AML-193 (cell line): ENCODE results near the gene ZNF525.
"Not testable (repeated sequence)": the region's sequence is repeated elsewhere in the genome, so short reads cannot be mapped to it uniquely, and the experiment has no call there.

Source experiments
- DNase-seq, 2 experiments: peaks; one replicate each; lab custom pipeline; 2025; lab: John Stamatoyannopoulos, UW

The ZNF525 gene

GRCh38 chr19:53365134-53365898 is at the start of gene ZNF525:
ZNF525 (plus strand) TSS chr19:53365705; CDS start chr19:53372282, 6,577 bp downstream.
- DNase-seq: peak; percentile 75 to 78

GRCh38 chr19:53328967-53329366 is 36.5 kb upstream of the ZNF525 start:
- DNase-seq: no peak

- DNase-seq: no peak
Observed at GRCh38 chr19:53332484-53332883, 33.0 kb upstream of the ZNF525 start.

GRCh38 chr19:53333066-53333462 is 32.4 kb upstream of the ZNF525 start:
- peak in 1 of 2 experiments; percentile 15 for DNase-seq

GRCh38 chr19:53333463-53334449 is 31.7 kb upstream of the ZNF525 start, which contains the start of gene ZNF845:
ZNF845 (plus strand) TSS chr19:53333749; CDS start chr19:53341308, 7,559 bp downstream.
- peak; percentile 69 to 80 for DNase-seq

GRCh38 chr19:53344403-53344802 is 21.1 kb upstream of the ZNF525 start:
- not testable (repeated sequence) for DNase-seq

GRCh38 chr19:53355739-53356138 is 9.8 kb upstream of the ZNF525 start:
- DNase-seq: no peak

GRCh38 chr19:53357821-53358581 is 7.5 kb upstream of the ZNF525 start:
- DNase-seq: no peak

GRCh38 chr19:53360056-53360455 is 5.4 kb upstream of the ZNF525 start:
- DNase-seq: not testable (repeated sequence)

GRCh38 chr19:53365899-53366493 is 491 bp downstream of the ZNF525 start:
- DNase-seq: peak; percentile 32 to 55

GRCh38 chr19:53372196-53372595 is 6.7 kb downstream of the ZNF525 start:
- no peak for DNase-seq

GRCh38 chr19:53374288-53374687 is 8.8 kb downstream of the ZNF525 start:
- no peak for DNase-seq

- DNase-seq: no peak
Observed at GRCh38 chr19:53374743-53375142, 9.2 kb downstream of the ZNF525 start.

- DNase-seq: no peak
Observed at GRCh38 chr19:53381376-53381775, 15.9 kb downstream of the ZNF525 start.

GRCh38 chr19:53388168-53388567 is 22.7 kb downstream of the ZNF525 start:
- no peak for DNase-seq

GRCh38 chr19:53388904-53389303 is 23.4 kb downstream of the ZNF525 start:
- DNase-seq: no peak

GRCh38 chr19:53389571-53389970 is 24.1 kb downstream of the ZNF525 start:
- DNase-seq: no peak

GRCh38 chr19:53389978-53390377 is 24.5 kb downstream of the ZNF525 start:
- no peak for DNase-seq

GRCh38 chr19:53394522-53394973 is 29.0 kb downstream of the ZNF525 start:
- DNase-seq: no peak

- DNase-seq: peak; percentile 66 to 79
Observed at GRCh38 chr19:53394974-53395839, 29.7 kb downstream of the ZNF525 start, which contains the start of gene ZNF765. ZNF765 (plus strand) TSS chr19:53395149; CDS start chr19:53398016, 2,867 bp downstream.
